GM21367 (cell line): ENCODE results near the gene CDC37.
A peak's percentile ranks its signal among the peaks of the same experiment; 100 is the strongest.
"Not testable (repeated sequence)": the region's sequence is repeated elsewhere in the genome, so short reads cannot be mapped to it uniquely, and the experiment has no call there.

Source experiments
- ATAC-seq: cut with Tn5 transposase; IDR thresholded peaks from one replicate; pipeline ENCODE4 v1.9.1; 2021; ENCODE audit not compliant: unreplicated experiment

Gene CDC37

GRCh38 chr19:10419646-10420443 is 16.5 kb upstream of the CDC37 start:
- no peak for ATAC-seq

- no peak for ATAC-seq
Measured at GRCh38 chr19:10419200-10419645, 15.9 kb upstream of the CDC37 start.

GRCh38 chr19:10418485-10419199 is 15.3 kb upstream of the CDC37 start:
- no peak for ATAC-seq

- no peak for ATAC-seq
Measured at GRCh38 chr19:10418235-10418484, 14.8 kb upstream of the CDC37 start.

- no peak for ATAC-seq
Measured at GRCh38 chr19:10417541-10418234, 14.3 kb upstream of the CDC37 start.

GRCh38 chr19:10416380-10417257 is 13.3 kb upstream of the CDC37 start:
- peak; percentile 41 for ATAC-seq

GRCh38 chr19:10416083-10416379 is 12.7 kb upstream of the CDC37 start:
- ATAC-seq, result no peak

- ATAC-seq, result peak; percentile 39
Measured at GRCh38 chr19:10412257-10412977, 9.1 kb upstream of the CDC37 start.

GRCh38 chr19:10411224-10411623 is 7.9 kb upstream of the CDC37 start:
- ATAC-seq, result not testable (repeated sequence)

GRCh38 chr19:10408511-10409283 is 5.4 kb upstream of the CDC37 start:
- no peak for ATAC-seq

GRCh38 chr19:10407096-10407495 is 3.8 kb upstream of the CDC37 start:
- no peak for ATAC-seq

GRCh38 chr19:10406191-10406590 is 2.8 kb upstream of the CDC37 start:
- ATAC-seq, result no peak

GRCh38 chr19:10404888-10405820 is 1.8 kb upstream of the CDC37 start:
- no peak for ATAC-seq

GRCh38 chr19:10402441-10403038 is 802 bp downstream of the CDC37 start:
- ATAC-seq, result no peak

- ATAC-seq, result no peak
Measured at GRCh38 chr19:10399878-10400277, 3.5 kb downstream of the CDC37 start.

- not testable (repeated sequence) for ATAC-seq
Measured at GRCh38 chr19:10399340-10399739, 4.0 kb downstream of the CDC37 start.

- ATAC-seq, result no peak
Measured at GRCh38 chr19:10398819-10399218, 4.5 kb downstream of the CDC37 start.

- no peak for ATAC-seq
Measured at GRCh38 chr19:10395917-10396316, 7.4 kb downstream of the CDC37 start.
